Smooth muscle cell (in vitro differentiated cells): ENCODE measurements around the gene PDSS2. TPM values are rescaled to one million over a fixed set of nuclear protein-coding genes. Genes with fewer than 3 reads are reported as not detected.

Experiments used
- DNase-seq: peaks from one replicate; lab custom pipeline; 2025; ENCODE audit not compliant: unreplicated experiment; lab: John Stamatoyannopoulos, UW
- H2AFZ ChIP-seq: fragments of 200-600 bp; sonication (generic); 2 replicates; pipeline ENCODE4 v1.6.0; 2016; ENCODE audit warnings: antibody characterized with exemption, low read depth, mild to moderate bottlenecking
- H3F3A ChIP-seq: fragments of 200-600 bp; sonication (generic); 2 replicates; pipeline ENCODE4 v1.6.0; 2017; ENCODE audit warnings: antibody characterized with exemption, low read depth
- H3K27ac ChIP-seq: fragments of 200-600 bp; sonication (generic); 2 replicates; pipeline ENCODE4 v1.5.1; 2016; ENCODE audit warnings: low read depth, mild to moderate bottlenecking
- H3K27me3 ChIP-seq: fragments of 200-600 bp; sonication (generic); 2 replicates; pipeline ENCODE4 v1.6.1; 2016; ENCODE audit warnings: low read depth, mild to moderate bottlenecking
- H3K36me3 ChIP-seq: fragments of 200-600 bp; sonication (generic); 2 replicates; pipeline ENCODE4 v1.5.1; 2016; ENCODE audit warnings: low read depth
- H3K4me1 ChIP-seq: fragments of 200-600 bp; sonication (generic); 2 replicates; pipeline ENCODE4 v1.5.1; 2016; ENCODE audit warnings: low read depth
- H3K4me2 ChIP-seq: fragments of 200-600 bp; sonication (generic); 2 replicates; pipeline ENCODE4 v1.6.0; 2016; ENCODE audit warnings: mild to moderate bottlenecking
- H3K4me3 ChIP-seq: fragments of 200-600 bp; sonication (generic); 2 replicates; pipeline ENCODE4 v1.5.1; 2016; ENCODE audit warnings: mild to moderate bottlenecking
- H3K79me2 ChIP-seq: fragments of 200-600 bp; sonication (generic); 2 replicates; pipeline ENCODE4 v1.6.0; 2016; ENCODE audit warnings: low read depth, mild to moderate bottlenecking
- H3K9ac ChIP-seq: fragments of 200-600 bp; sonication (generic); 2 replicates; pipeline ENCODE4 v1.6.0; 2016; ENCODE audit warnings: low read depth
- H3K9me3 ChIP-seq: fragments of 200-600 bp; sonication (generic); replicated peaks from 2 replicates; pipeline ENCODE4 v1.5.1; 2016; ENCODE audit warnings: low read depth
- H4K20me1 ChIP-seq: fragments of 200-600 bp; sonication (generic); 2 replicates; pipeline ENCODE4 v1.6.0; 2016; ENCODE audit warnings: low read depth
- CTCF ChIP-seq: fragments of 200-600 bp; sonication (generic); IDR thresholded peaks from 2 replicates; pipeline ENCODE4 v1.5.1; 2017; ENCODE audit warnings: borderline replicate concordance, mild to moderate bottlenecking, antibody characterized with exemption; ENCODE audit not compliant: insufficient read depth, poor library complexity, severe bottlenecking
- WGBS: methylation state at CpG from one replicate; pipeline ENCODE4 v1.1.7; 2016; ENCODE audit warnings: low lambda C conversion rate; 5-methylcytosine and 5-hydroxymethylcytosine counted together
- polyA plus RNA-seq: library from polyadenylated mRNA; unstranded; fragments of >200 nt; fragmentation: Nextera tagmentation; extraction: Ambion mirVana; gene quantifications from 2 replicates; pipeline ENCODE4 v1.2.1, GENCODE V29; 2016
- total RNA-seq: library from RNA; depleted of rRNA; stranded (reverse); fragments of >200 nt; gene quantifications from 2 replicates; pipeline ENCODE4 v1.2.3, GENCODE V29; 2014

PDSS2 gene
- total and polyA plus RNA-seq, 2 experiments from 2014 or later = 12.8 to 15.5 TPM

- no peaks in the 10 kb centered on the region for H3K36me3 ChIP-seq
- TF ChIP-seq CTCF = no peak
- H2AFZ ChIP-seq = peak within 1 kb of the TSS; percentile 58
- no peak within 1 kb of the TSS for H3K9ac ChIP-seq
- H3K9me3 ChIP-seq = no peaks in the 10 kb centered on the region
- peak within 1 kb of the TSS; percentile 79 for H3K4me3 ChIP-seq
- H3F3A ChIP-seq = peaks cover 5% of the 10 kb centered on the region
- no peaks in the 10 kb centered on the region for H3K79me2 ChIP-seq
- H3K4me1 ChIP-seq = peaks cover 22% of the 10 kb centered on the region
- H3K27me3 ChIP-seq = peaks cover 16% of the 10 kb centered on the region
- WGBS = under 1% methylated on average over 54 of the region's 109 CpGs
- peak within 1 kb of the TSS; percentile 98 for H3K4me2 ChIP-seq
- DNase-seq = peak; percentile 32
- H3K27ac ChIP-seq = peak within 1 kb of the TSS; percentile 7
- peaks cover 29% of the 10 kb centered on the region for H4K20me1 ChIP-seq
Observed at GRCh38 chr6:107114926-107115694, 344.3 kb downstream of the PDSS2 start, which contains the start of gene BEND3. BEND3 (minus strand) TSS chr6:107115515; CDS start chr6:107099285, 16,230 bp downstream.

GRCh38 chr6:107114213-107114925, 345.0 kb downstream of the PDSS2 start:
- DNase-seq = peak; percentile 53
- H3K9ac ChIP-seq = no peak overlapping the region
- peak; percentile 92 for TF ChIP-seq CTCF

GRCh38 chr6:107110200-107110599, 349.2 kb downstream of the PDSS2 start:
- H2AFZ ChIP-seq = no peak overlapping the region
- no peaks in the 10 kb centered on the region for H3K9me3 ChIP-seq
- H3K4me1 ChIP-seq = peaks cover 7% of the 10 kb centered on the region
- no peak for DNase-seq
- TF ChIP-seq CTCF = no peak
- H3K79me2 ChIP-seq = peaks cover 2% of the 10 kb centered on the region
- H3K4me3 ChIP-seq = no peak overlapping the region
- H3F3A ChIP-seq = no peaks in the 10 kb centered on the region
- no peak overlapping the region for H3K4me2 ChIP-seq
- 13% methylated on average over 1 of the region's 1 CpG for WGBS
- H3K27me3 ChIP-seq = no peaks in the 10 kb centered on the region
- H4K20me1 ChIP-seq = peaks cover 73% of the 10 kb centered on the region
- no peak overlapping the region for H3K27ac ChIP-seq
- H3K36me3 ChIP-seq = no peaks in the 10 kb centered on the region
- no peak overlapping the region for H3K9ac ChIP-seq

More at GRCh38 chr6:107114213-107114925, 345.0 kb downstream of the PDSS2 start:
- WGBS = under 1% methylated on average over 32 of the region's 116 CpGs
- Histone ChIP-seq H3K27ac (no peak overlapping the region), H3K4me2 (peak overlapping the region; percentile 98), H2AFZ (peak overlapping the region; percentile 79), H3K27me3 (peaks cover 16% of the 10 kb centered on the region), H4K20me1 (peaks cover 36% of the 10 kb centered on the region), H3F3A (peaks cover 5% of the 10 kb centered on the region), H3K36me3 (no peaks in the 10 kb centered on the region), H3K4me3 (peak overlapping the region; percentile 79), H3K4me1 (peaks cover 22% of the 10 kb centered on the region), H3K79me2 (no peaks in the 10 kb centered on the region), H3K9me3 (no peaks in the 10 kb centered on the region)
